Measurements from ENCODE around the gene SCGB1C1.

- TF ChIP-seq CTCF (IDR thresholded peaks at IDR 0.05; ENCODE audit: control extremely low read depth in 1 of 3, insufficient read depth in 1 of 3, low read depth in 1 of 3, low read length in 3 of 3), result no peak
- no peak for TF ChIP-seq TAF1 (IDR thresholded peaks at IDR 0.05; ENCODE audit: low read depth, low read length)
- TF ChIP-seq EZH2 (IDR thresholded peaks at IDR 0.05; ENCODE audit: low read depth, low read length, severe bottlenecking), result no peak
- no peak for TF ChIP-seq EP300 (IDR thresholded peaks at IDR 0.05; ENCODE audit: borderline replicate concordance in 1 of 2, low read depth in 2 of 2, low read length in 2 of 2)
- TF ChIP-seq RBBP5 (IDR thresholded peaks at IDR 0.05; ENCODE audit: borderline replicate concordance, low read depth, low read length), result no peak
- no peak for TF ChIP-seq POLR2AphosphoS5 (IDR thresholded peaks at IDR 0.05; ENCODE audit: low read depth, low read length)
- no peak for TF ChIP-seq POLR2A (IDR thresholded peaks at IDR 0.05; ENCODE audit: control extremely low read depth in 1 of 2, low read depth in 2 of 2, low read length in 2 of 2)
- no peak for TF ChIP-seq TBP (IDR thresholded peaks at IDR 0.05; ENCODE audit: low read depth, low read length)
Observed at GRCh38 chr11:200224-201003, 7.5 kb downstream of the SCGB1C1 start.

Measured in H1 (cell line).